ENCODE data around the gene PHEX. TPM values are rescaled to one million over a fixed set of nuclear protein-coding genes. Genes with fewer than 3 reads are reported as not detected.

PHEX gene
- total RNA-seq, 4 donors from 2014 or later: under 0.01 to 0.34 TPM; not detected in 2

DNA sequence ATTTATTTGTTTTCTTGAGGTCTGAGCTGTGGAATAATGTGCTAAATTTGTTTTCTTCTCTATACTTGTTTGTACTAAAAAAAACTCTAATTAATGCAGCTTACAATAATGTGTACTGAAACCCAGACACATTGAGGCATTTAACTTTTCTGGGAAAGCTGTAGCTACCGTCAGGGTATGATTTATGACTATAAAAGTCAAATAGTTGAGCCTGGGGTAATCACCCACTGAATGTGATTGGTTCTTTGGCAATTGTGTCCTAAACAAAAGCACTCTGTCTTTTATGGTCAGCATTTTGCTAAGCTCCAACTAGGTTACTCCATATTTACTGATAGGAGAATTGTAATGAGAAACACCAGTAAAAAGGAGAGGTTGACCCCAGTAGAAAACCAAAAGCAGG lies 174.7 kb downstream of the PHEX start:
- TF ChIP-seq, protein P1, sequence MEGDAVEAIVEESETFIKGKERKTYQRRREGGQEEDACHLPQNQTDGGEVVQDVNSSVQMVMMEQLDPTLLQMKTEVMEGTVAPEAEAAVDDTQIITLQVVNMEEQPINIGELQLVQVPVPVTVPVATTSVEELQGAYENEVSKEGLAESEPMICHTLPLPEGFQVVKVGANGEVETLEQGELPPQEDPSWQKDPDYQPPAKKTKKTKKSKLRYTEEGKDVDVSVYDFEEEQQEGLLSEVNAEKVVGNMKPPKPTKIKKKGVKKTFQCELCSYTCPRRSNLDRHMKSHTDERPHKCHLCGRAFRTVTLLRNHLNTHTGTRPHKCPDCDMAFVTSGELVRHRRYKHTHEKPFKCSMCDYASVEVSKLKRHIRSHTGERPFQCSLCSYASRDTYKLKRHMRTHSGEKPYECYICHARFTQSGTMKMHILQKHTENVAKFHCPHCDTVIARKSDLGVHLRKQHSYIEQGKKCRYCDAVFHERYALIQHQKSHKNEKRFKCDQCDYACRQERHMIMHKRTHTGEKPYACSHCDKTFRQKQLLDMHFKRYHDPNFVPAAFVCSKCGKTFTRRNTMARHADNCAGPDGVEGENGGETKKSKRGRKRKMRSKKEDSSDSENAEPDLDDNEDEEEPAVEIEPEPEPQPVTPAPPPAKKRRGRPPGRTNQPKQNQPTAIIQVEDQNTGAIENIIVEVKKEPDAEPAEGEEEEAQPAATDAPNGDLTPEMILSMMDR (IDR thresholded peaks at IDR 0.05; ENCODE audit: low read depth): no peak

DNA sequence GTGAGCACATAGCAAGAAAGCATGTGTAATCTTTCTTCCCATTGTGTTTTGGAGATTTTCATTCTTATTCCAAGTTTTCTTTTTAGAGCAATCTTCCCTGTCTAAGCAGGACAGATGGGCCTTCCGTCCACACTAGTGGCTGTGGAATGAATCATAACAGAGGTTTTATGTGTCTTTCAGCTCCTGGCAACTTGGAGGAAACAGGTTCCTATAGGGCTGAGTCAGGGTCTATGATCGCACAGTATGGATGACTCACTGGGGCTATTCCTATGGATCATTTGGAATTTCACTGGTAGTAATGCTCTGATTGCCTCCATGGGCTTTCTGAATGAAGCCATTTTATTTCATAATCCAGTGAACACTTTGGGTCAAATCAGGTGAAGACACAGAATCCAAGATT lies 188.8 kb downstream of the PHEX start:
- TF ChIP-seq, protein P1 (IDR thresholded peaks at IDR 0.05; ENCODE audit: low read depth): no peak

DNA sequence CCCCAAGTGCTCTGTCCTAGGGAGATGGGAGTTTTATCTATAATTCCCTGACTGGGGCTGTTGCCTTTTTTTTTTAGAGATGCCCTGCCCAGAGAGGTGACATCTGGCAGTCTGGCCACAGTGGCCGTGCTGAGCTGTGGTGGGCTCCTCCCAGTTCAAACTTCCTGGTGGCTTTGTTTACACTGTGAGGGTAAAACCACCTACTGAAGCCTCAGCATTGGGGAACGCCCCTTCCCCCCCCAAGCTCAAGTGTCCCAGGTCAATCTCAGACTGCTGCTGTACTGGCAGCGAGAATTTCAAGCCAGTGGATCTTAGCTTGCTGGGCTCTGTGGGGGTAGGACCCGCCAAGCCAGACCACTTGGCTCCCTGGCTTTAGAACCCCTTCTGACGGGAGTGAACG lies 202.3 kb downstream of the PHEX start:
- TF ChIP-seq, protein P1 (IDR thresholded peaks at IDR 0.05; ENCODE audit: low read depth): no peak

DNA sequence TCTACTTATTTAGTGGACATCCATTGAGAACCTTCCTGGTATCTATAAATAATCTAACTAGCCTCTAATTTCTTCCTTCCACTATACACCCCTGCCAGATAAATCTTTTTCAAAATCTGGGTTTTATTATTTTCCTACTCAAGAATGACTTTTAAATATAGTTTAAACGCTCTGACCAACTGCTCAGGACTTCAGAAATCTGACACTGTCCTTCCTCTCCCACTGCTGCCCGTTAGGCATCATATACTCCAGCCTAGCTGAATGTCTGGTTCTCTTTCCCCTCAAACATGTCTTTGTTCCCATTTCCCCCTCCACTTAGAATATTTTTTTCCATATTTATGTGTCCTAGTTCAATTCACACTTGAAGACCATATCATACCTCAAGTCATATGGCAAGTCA lies 205.4 kb downstream of the PHEX start:
- TF ChIP-seq, protein P1 (IDR thresholded peaks at IDR 0.05; ENCODE audit: low read depth): no peak

DNA sequence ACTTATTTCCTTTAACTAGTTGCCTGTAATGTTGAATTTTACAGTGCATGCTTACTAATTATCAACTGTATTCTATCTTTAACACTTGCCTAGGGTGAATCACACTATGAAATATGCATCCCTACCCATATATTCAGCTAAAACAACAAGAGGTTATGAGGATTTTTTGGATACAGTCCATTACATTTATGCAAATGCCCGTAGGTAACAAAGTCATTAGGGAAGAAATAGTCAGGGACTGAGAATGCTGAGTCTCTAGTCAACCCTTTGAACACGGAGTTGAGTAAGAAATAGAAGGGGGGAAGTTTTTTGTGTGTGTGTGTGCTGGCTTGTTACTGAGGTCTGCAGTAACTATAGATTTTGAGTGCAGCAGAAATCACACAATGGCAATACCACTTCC lies 214.5 kb downstream of the PHEX start:
- TF ChIP-seq, protein P1 (IDR thresholded peaks at IDR 0.05; ENCODE audit: low read depth): no peak

DNA sequence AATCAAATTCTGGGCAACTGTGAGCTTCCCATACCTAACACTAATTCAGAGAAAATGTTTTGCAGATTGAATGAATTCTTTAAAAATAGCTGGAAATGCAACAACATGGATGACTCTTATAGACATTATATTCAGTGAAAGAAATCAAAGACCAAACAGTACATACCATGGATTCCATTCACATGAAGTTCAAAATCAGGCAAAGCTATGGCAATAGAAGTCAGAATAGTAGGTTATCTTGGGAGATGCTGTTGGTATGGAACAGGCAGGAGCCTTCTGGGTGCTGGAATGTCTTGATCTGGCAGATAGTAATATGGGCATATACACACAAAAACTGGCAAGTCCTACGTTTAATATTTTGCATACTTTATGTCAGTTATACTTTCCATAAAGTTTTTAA lies 215.0 kb downstream of the PHEX start:
- TF ChIP-seq, protein P1 (IDR thresholded peaks at IDR 0.05; ENCODE audit: low read depth): no peak

DNA sequence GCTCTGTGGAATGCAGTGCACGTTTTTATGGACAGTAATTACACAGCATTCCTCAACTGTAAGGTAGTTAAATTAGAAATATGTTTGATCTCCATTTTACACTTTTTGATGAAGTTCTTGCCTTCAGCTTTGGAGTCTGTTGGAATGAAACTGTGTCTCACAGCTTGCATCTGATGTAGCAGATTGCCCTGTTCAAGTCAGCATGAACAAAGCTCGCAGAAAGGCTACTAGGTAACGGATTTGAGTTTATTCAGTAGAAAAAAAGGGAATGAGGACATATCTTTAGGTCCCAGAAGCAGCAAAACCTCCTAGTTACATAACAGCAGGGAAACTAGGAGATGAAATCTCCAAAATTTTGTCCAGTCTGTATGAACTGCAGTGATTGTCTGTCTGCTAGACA lies 216.3 kb downstream of the PHEX start:
- TF ChIP-seq, protein P1 (IDR thresholded peaks at IDR 0.05; ENCODE audit: low read depth): no peak
